SK-N-SH treated with all-trans-retinoic acid at 6 μM for 48 hours (cell line): ENCODE data around the gene CCDC159.
A peak's percentile ranks its signal among the peaks of the same experiment; 100 is the strongest.

ENCODE experiments used
- ATAC-seq: fragments of 200-7000 bp; cut with Tn5 transposase; 3 replicates; pipeline ENCODE4 v1.9.1; 2020; ENCODE audit warnings: mild to moderate bottlenecking, moderate library complexity
- ARNTL ChIP-seq: fragments of 450-650 bp; formaldehyde crosslinking; IDR thresholded peaks from 2 replicates; pipeline ENCODE4 v1.5.0; 2020; ENCODE audit warnings: low read depth, mild to moderate bottlenecking, moderate library complexity, borderline replicate concordance
- BACH2 ChIP-seq: fragments of 250-450 bp; sonication (Bioruptor Pico); IDR thresholded peaks from 2 replicates; pipeline ENCODE4 v1.9.0; 2021; ENCODE audit warnings: mild to moderate bottlenecking, borderline replicate concordance
- ESRRG ChIP-seq: fragments of 250-450 bp; sonication (Bioruptor Pico); IDR thresholded peaks from 2 replicates; pipeline ENCODE4 v1.6.1; 2021; ENCODE audit warnings: mild to moderate bottlenecking
- ISL1 ChIP-seq: fragments of 250-450 bp; sonication (Bioruptor Pico); IDR thresholded peaks from 2 replicates; pipeline ENCODE4 v2.1.2; 2022; ENCODE audit warnings: mild to moderate bottlenecking, moderate library complexity
- OSR1 ChIP-seq: fragments of 250-450 bp; sonication (Bioruptor Pico); IDR thresholded peaks from 2 replicates; pipeline ENCODE4 v1.8.0; 2022; ENCODE audit warnings: moderate library complexity, mild to moderate bottlenecking, inconsistent platforms
- RARB ChIP-seq: fragments of 250-450 bp; sonication (Bioruptor Pico); IDR thresholded peaks from 2 replicates; pipeline ENCODE4 v1.8.0; 2021; ENCODE audit warnings: mild to moderate bottlenecking, moderate library complexity
- SNAI2 ChIP-seq: fragments of 250-450 bp; sonication (Bioruptor Pico); IDR thresholded peaks from 2 replicates; pipeline ENCODE4 v1.5.0; 2020; ENCODE audit warnings: mild to moderate bottlenecking, moderate library complexity
- TOX ChIP-seq: fragments of 250-450 bp; sonication (Bioruptor Pico); IDR thresholded peaks from 2 replicates; pipeline ENCODE4 v1.8.0; 2021; ENCODE audit warnings: mild to moderate bottlenecking, moderate library complexity, borderline replicate concordance
- ZC3H10 ChIP-seq: fragments of 250-450 bp; sonication (Bioruptor Pico); IDR thresholded peaks from 2 replicates; pipeline ENCODE4 v1.5.1; 2021; ENCODE audit warnings: mild to moderate bottlenecking, moderate library complexity
- ZFP3 ChIP-seq: fragments of 250-450 bp; sonication (Bioruptor Pico); IDR thresholded peaks from 2 replicates; pipeline ENCODE4 v1.5.0; 2020; ENCODE audit warnings: mild to moderate bottlenecking, moderate library complexity
- ZFP30 ChIP-seq: fragments of 450-650 bp; formaldehyde crosslinking; IDR thresholded peaks from 2 replicates; pipeline ENCODE4 v1.5.0; 2022; ENCODE audit warnings: mild to moderate bottlenecking, moderate library complexity
- ZNF565 ChIP-seq: fragments of 450-650 bp; formaldehyde crosslinking; conservative IDR thresholded peaks from 2 replicates; pipeline ENCODE4 v1.5.0; 2020; ENCODE audit warnings: low read depth, mild to moderate bottlenecking, moderate library complexity
- ZNF70 ChIP-seq: fragments of 450-650 bp; formaldehyde crosslinking; IDR thresholded peaks from 2 replicates; pipeline ENCODE4 v1.5.0; 2020; ENCODE audit warnings: mild to moderate bottlenecking, moderate library complexity
- ZNF8 ChIP-seq: fragments of 450-650 bp; formaldehyde crosslinking; IDR thresholded peaks from 2 replicates; pipeline ENCODE4 v1.5.0; 2020; ENCODE audit warnings: mild to moderate bottlenecking, moderate library complexity
- TF ChIP-seq, protein P1 (sequence below): fragments of 250-450 bp; sonication (Bioruptor Pico); IDR thresholded peaks from 2 replicates; pipeline ENCODE4 v1.5.0; 2020; ENCODE audit warnings: mild to moderate bottlenecking, moderate library complexity
- TF ChIP-seq, protein P2 (sequence below): fragments of 250-450 bp; sonication (Bioruptor Pico); IDR thresholded peaks from 2 replicates; pipeline ENCODE4 v1.5.1; 2021; ENCODE audit warnings: mild to moderate bottlenecking, moderate library complexity
- TF ChIP-seq, protein P3 (sequence below): fragments of 250-450 bp; sonication (Bioruptor Pico); IDR thresholded peaks from 2 replicates; pipeline ENCODE4 v1.5.1; 2020; ENCODE audit warnings: low read depth, mild to moderate bottlenecking, moderate library complexity
- TF ChIP-seq, protein P4 (sequence below): fragments of 250-450 bp; sonication (Bioruptor Pico); IDR thresholded peaks from 2 replicates; pipeline ENCODE4 v1.8.0; 2021; ENCODE audit warnings: low read depth, mild to moderate bottlenecking, moderate library complexity, borderline replicate concordance

CCDC159 gene

GRCh38 chr19:11373885-11374432, 27.6 kb downstream of the CCDC159 start:
- no peak for ATAC-seq

GRCh38 chr19:11374433-11375142, 28.3 kb downstream of the CCDC159 start, which contains the start of gene SWSAP1:
Gene SWSAP1, plus strand, starts transcription at chr19:11374666. Its CDS starts 15 bp downstream, at chr19:11374681.
- ATAC-seq = peak; percentile 93
- TF ChIP-seq ZNF8 (no peak), OSR1 (CRISPR knock-in tag) (no peak), ZFP30 (CRISPR knock-in tag) (no peak), ARNTL (CRISPR knock-in tag) (no peak), ZNF565 (no peak), BACH2 (CRISPR knock-in tag) (no peak), ZC3H10 (CRISPR knock-in tag) (no peak), ISL1 (no peak), ESRRG (no peak), ZNF70 (no peak), SNAI2 (CRISPR knock-in tag) (no peak), TOX (CRISPR knock-in tag) (no peak), RARB (CRISPR knock-in tag) (no peak)
- TF ChIP-seq, protein P1, sequence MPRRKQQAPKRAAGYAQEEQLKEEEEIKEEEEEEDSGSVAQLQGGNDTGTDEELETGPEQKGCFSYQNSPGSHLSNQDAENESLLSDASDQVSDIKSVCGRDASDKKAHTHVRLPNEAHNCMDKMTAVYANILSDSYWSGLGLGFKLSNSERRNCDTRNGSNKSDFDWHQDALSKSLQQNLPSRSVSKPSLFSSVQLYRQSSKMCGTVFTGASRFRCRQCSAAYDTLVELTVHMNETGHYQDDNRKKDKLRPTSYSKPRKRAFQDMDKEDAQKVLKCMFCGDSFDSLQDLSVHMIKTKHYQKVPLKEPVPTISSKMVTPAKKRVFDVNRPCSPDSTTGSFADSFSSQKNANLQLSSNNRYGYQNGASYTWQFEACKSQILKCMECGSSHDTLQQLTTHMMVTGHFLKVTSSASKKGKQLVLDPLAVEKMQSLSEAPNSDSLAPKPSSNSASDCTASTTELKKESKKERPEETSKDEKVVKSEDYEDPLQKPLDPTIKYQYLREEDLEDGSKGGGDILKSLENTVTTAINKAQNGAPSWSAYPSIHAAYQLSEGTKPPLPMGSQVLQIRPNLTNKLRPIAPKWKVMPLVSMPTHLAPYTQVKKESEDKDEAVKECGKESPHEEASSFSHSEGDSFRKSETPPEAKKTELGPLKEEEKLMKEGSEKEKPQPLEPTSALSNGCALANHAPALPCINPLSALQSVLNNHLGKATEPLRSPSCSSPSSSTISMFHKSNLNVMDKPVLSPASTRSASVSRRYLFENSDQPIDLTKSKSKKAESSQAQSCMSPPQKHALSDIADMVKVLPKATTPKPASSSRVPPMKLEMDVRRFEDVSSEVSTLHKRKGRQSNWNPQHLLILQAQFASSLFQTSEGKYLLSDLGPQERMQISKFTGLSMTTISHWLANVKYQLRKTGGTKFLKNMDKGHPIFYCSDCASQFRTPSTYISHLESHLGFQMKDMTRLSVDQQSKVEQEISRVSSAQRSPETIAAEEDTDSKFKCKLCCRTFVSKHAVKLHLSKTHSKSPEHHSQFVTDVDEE (CRISPR knock-in tag) = no peak
- TF ChIP-seq, protein P2, sequence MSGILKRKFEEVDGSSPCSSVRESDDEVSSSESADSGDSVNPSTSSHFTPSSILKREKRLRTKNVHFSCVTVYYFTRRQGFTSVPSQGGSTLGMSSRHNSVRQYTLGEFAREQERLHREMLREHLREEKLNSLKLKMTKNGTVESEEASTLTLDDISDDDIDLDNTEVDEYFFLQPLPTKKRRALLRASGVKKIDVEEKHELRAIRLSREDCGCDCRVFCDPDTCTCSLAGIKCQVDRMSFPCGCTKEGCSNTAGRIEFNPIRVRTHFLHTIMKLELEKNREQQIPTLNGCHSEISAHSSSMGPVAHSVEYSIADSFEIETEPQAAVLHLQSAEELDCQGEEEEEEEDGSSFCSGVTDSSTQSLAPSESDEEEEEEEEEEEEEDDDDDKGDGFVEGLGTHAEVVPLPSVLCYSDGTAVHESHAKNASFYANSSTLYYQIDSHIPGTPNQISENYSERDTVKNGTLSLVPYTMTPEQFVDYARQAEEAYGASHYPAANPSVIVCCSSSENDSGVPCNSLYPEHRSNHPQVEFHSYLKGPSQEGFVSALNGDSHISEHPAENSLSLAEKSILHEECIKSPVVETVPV (CRISPR knock-in tag) = no peak; the same call in 1 of the 2 replicates
- TF ChIP-seq, protein P3, sequence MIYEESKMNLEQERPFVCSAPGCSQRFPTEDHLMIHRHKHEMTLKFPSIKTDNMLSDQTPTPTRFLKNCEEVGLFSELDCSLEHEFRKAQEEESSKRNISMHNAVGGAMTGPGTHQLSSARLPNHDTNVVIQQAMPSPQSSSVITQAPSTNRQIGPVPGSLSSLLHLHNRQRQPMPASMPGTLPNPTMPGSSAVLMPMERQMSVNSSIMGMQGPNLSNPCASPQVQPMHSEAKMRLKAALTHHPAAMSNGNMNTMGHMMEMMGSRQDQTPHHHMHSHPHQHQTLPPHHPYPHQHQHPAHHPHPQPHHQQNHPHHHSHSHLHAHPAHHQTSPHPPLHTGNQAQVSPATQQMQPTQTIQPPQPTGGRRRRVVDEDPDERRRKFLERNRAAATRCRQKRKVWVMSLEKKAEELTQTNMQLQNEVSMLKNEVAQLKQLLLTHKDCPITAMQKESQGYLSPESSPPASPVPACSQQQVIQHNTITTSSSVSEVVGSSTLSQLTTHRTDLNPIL (CRISPR knock-in tag) = no peak
- TF ChIP-seq, all 23 proteins: peak for 0

More at GRCh38 chr19:11373885-11374432, 27.6 kb downstream of the CCDC159 start:
- no peak for TF ChIP-seq RARB (CRISPR knock-in tag)
- TF ChIP-seq, protein P4, sequence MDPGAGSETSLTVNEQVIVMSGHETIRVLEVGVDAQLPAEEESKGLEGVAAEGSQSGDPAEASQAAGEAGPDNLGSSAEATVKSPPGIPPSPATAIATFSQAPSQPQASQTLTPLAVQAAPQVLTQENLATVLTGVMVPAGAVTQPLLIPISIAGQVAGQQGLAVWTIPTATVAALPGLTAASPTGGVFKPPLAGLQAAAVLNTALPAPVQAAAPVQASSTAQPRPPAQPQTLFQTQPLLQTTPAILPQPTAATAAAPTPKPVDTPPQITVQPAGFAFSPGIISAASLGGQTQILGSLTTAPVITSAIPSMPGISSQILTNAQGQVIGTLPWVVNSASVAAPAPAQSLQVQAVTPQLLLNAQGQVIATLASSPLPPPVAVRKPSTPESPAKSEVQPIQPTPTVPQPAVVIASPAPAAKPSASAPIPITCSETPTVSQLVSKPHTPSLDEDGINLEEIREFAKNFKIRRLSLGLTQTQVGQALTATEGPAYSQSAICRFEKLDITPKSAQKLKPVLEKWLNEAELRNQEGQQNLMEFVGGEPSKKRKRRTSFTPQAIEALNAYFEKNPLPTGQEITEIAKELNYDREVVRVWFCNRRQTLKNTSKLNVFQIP = peak; percentile 77; the same call in 1 of the 2 replicates
- TF ChIP-seq, protein P3 (CRISPR knock-in tag) = peak; percentile 71
- no peak for TF ChIP-seq SNAI2 (CRISPR knock-in tag)
- TF ChIP-seq ZFP3 (CRISPR knock-in tag) = no peak
- TF ChIP-seq, protein P2 (CRISPR knock-in tag) = peak; percentile 70; the same call in 1 of the 2 replicates
